ENCODE measurements around the gene SLC25A40.

SLC25A40 gene

GRCh38 chr7:87818336-87818735 lies 57.8 kb downstream of the SLC25A40 start:
- Histone ChIP-seq H3K36me3 (ENCODE audit: control insufficient read depth, insufficient read depth, low read length) (no peaks in the 10 kb centered on the region), H3K4me3 (replicated peaks; ENCODE audit: low read depth, low read length) (no peak overlapping the region), H3K27me3 (replicated peaks; ENCODE audit: control insufficient read depth, insufficient read depth, low read length) (no peaks in the 10 kb centered on the region)
- TF ChIP-seq CTCF (IDR thresholded peaks at IDR 0.05; ENCODE audit: insufficient read depth, low read length, poor library complexity, severe bottlenecking), result no peak
- no peak for DNase-seq (ENCODE audit: extremely low read depth, insufficient read length)

- DNase-seq (ENCODE audit: extremely low read depth, insufficient read length), result no peak
- H3K4me3 ChIP-seq (replicated peaks; ENCODE audit: low read depth, low read length), result no peak overlapping the region
- H3K36me3 ChIP-seq (ENCODE audit: control insufficient read depth, insufficient read depth, low read length), result no peaks in the 10 kb centered on the region
- no peaks in the 10 kb centered on the region for H3K27me3 ChIP-seq (replicated peaks; ENCODE audit: control insufficient read depth, insufficient read depth, low read length)
- TF ChIP-seq CTCF (IDR thresholded peaks at IDR 0.05; ENCODE audit: insufficient read depth, low read length, poor library complexity, severe bottlenecking), result no peak
Observed at GRCh38 chr7:87816389-87816788, 59.8 kb downstream of the SLC25A40 start.

GRCh38 chr7:87810726-87811125 lies 65.4 kb downstream of the SLC25A40 start:
- Histone ChIP-seq H3K4me3 (replicated peaks; ENCODE audit: low read depth, low read length) (no peak overlapping the region), H3K36me3 (ENCODE audit: control insufficient read depth, insufficient read depth, low read length) (no peaks in the 10 kb centered on the region), H3K27me3 (replicated peaks; ENCODE audit: control insufficient read depth, insufficient read depth, low read length) (no peaks in the 10 kb centered on the region)
- no peak for DNase-seq (ENCODE audit: extremely low read depth, insufficient read length)
- TF ChIP-seq CTCF (IDR thresholded peaks at IDR 0.05; ENCODE audit: insufficient read depth, low read length, poor library complexity, severe bottlenecking), result no peak

- no peaks in the 10 kb centered on the region for H3K27me3 ChIP-seq (replicated peaks; ENCODE audit: control insufficient read depth, insufficient read depth, low read length)
- H3K4me3 ChIP-seq (replicated peaks; ENCODE audit: low read depth, low read length), result no peak overlapping the region
- DNase-seq (ENCODE audit: extremely low read depth, insufficient read length), result no peak
- no peaks in the 10 kb centered on the region for H3K36me3 ChIP-seq (ENCODE audit: control insufficient read depth, insufficient read depth, low read length)
- TF ChIP-seq CTCF (IDR thresholded peaks at IDR 0.05; ENCODE audit: insufficient read depth, low read length, poor library complexity, severe bottlenecking), result no peak
Observed at GRCh38 chr7:87810130-87810529, 66.0 kb downstream of the SLC25A40 start.

- Histone ChIP-seq H3K4me3 (replicated peaks; ENCODE audit: low read depth, low read length) (no peak overlapping the region), H3K36me3 (ENCODE audit: control insufficient read depth, insufficient read depth, low read length) (no peaks in the 10 kb centered on the region), H3K27me3 (replicated peaks; ENCODE audit: control insufficient read depth, insufficient read depth, low read length) (no peaks in the 10 kb centered on the region)
- no peak for DNase-seq (ENCODE audit: extremely low read depth, insufficient read length)
- TF ChIP-seq CTCF (IDR thresholded peaks at IDR 0.05; ENCODE audit: insufficient read depth, low read length, poor library complexity, severe bottlenecking), result no peak
Observed at GRCh38 chr7:87806150-87806549, 70.0 kb downstream of the SLC25A40 start.

GRCh38 chr7:87797798-87798403 lies 78.3 kb downstream of the SLC25A40 start:
- no peak overlapping the region for H3K4me3 ChIP-seq (replicated peaks; ENCODE audit: low read depth, low read length)
- no peaks in the 10 kb centered on the region for H3K27me3 ChIP-seq (replicated peaks; ENCODE audit: control insufficient read depth, insufficient read depth, low read length)
- H3K36me3 ChIP-seq (ENCODE audit: control insufficient read depth, insufficient read depth, low read length), result no peaks in the 10 kb centered on the region
- DNase-seq (ENCODE audit: extremely low read depth, insufficient read length), result peak; percentile 11
- peak; percentile 53 for TF ChIP-seq CTCF (IDR thresholded peaks at IDR 0.05; ENCODE audit: insufficient read depth, low read length, poor library complexity, severe bottlenecking)

Data from GM06990 (cell line).